DND-41 (cell line): ENCODE results near the gene EDEM3.

Experiments used
- ATAC-seq: fragments of 200-7000 bp; cut with Tn5 transposase; 3 replicates; pipeline ENCODE4 v1.9.1; 2021; ENCODE audit warnings: low read depth; ENCODE audit not compliant: insufficient read depth
- DNase-seq: peaks from one replicate; pipeline ENCODE4 v3.0.0-alpha.2; 2020
- H2AFZ ChIP-seq: 2 replicates; pipeline ENCODE4 v1.6.0; 2012; ENCODE audit warnings: low read depth, low read length
- H3K27ac ChIP-seq: 2 replicates; pipeline ENCODE4 v1.5.1; 2012; ENCODE audit warnings: low read length, inconsistent platforms
- H3K27me3 ChIP-seq: fragments of 200-600 bp; sonication (generic); 2 replicates; pipeline ENCODE4 v1.6.0; 2012; ENCODE audit warnings: low read length, mild to moderate bottlenecking, inconsistent platforms; ENCODE audit not compliant: insufficient read depth, poor library complexity
- H3K36me3 ChIP-seq: 2 replicates; pipeline ENCODE4 v1.5.1; 2012; ENCODE audit warnings: low read length, inconsistent platforms; ENCODE audit not compliant: insufficient read depth
- H3K4me1 ChIP-seq: 2 replicates; pipeline ENCODE4 v1.5.1; 2012; ENCODE audit warnings: mild to moderate bottlenecking, low read length; ENCODE audit not compliant: insufficient read depth
- H3K4me2 ChIP-seq: 2 replicates; pipeline ENCODE4 v1.6.0; 2012; ENCODE audit warnings: mild to moderate bottlenecking, moderate library complexity, low read length, inconsistent platforms; ENCODE audit not compliant: insufficient read depth
- H3K4me3 ChIP-seq, 2 experiments: fragments of 200-600 bp in 1 of 2; shearing (Covaris generic) in 1 of 2; 2 replicates each; pipeline ENCODE4 v1.5.1; 2012 to 2016; ENCODE audit warnings: inconsistent platforms in 2 of 2, low read length in 2 of 2, mild to moderate bottlenecking in 2 of 2, low read depth in 1 of 2, moderate library complexity in 1 of 2
- H3K79me2 ChIP-seq: 2 replicates; pipeline ENCODE4 v1.6.0; 2012; ENCODE audit warnings: low read length, inconsistent platforms; ENCODE audit not compliant: insufficient read depth
- H3K9ac ChIP-seq: 2 replicates; pipeline ENCODE4 v1.6.0; 2012; ENCODE audit warnings: low read depth, mild to moderate bottlenecking, inconsistent platforms, low read length, moderate library complexity
- H3K9me3 ChIP-seq: 2 replicates; pipeline ENCODE4 v1.5.1; 2012; ENCODE audit warnings: low read length, moderate library complexity, mild to moderate bottlenecking, inconsistent platforms; ENCODE audit not compliant: insufficient read depth, severe bottlenecking
- H4K20me1 ChIP-seq: 2 replicates; pipeline ENCODE4 v1.6.0; 2012; ENCODE audit warnings: low read length; ENCODE audit not compliant: insufficient read depth
- CTCF ChIP-seq: IDR thresholded peaks from 2 replicates; pipeline ENCODE4 v1.5.1; 2012; ENCODE audit warnings: borderline replicate concordance, low read length, moderate library complexity, mild to moderate bottlenecking; ENCODE audit not compliant: poor library complexity, severe bottlenecking; ENCODE audit errors: extremely low read depth
- EZH2 ChIP-seq: IDR thresholded peaks from 3 replicates; pipeline ENCODE4 v1.6.1; 2012; ENCODE audit warnings: borderline replicate concordance, low read depth, mild to moderate bottlenecking, moderate library complexity, low read length, inconsistent platforms; ENCODE audit not compliant: severe bottlenecking

EDEM3 gene

GRCh38 chr1:184757406-184757805 lies 2.7 kb upstream of the EDEM3 start:
- no peaks in the 10 kb centered on the region; the same call in 1 of the 2 replicates for H3K36me3 ChIP-seq
- H3K27ac ChIP-seq = no peak overlapping the region
- no peaks in the 10 kb centered on the region for H4K20me1 ChIP-seq
- no peaks in the 10 kb centered on the region for H3K27me3 ChIP-seq
- TF ChIP-seq CTCF = no peak
- no peak for TF ChIP-seq EZH2
- no peak overlapping the region for H3K9ac ChIP-seq
- ATAC-seq = no peak
- peaks cover 22% of the 10 kb centered on the region for H3K79me2 ChIP-seq
- no peak for DNase-seq
- no peak overlapping the region for H3K4me3 ChIP-seq
- H2AFZ ChIP-seq = no peak overlapping the region
- H3K4me2 ChIP-seq = no peak overlapping the region
- peaks cover 23% of the 10 kb centered on the region for H3K4me1 ChIP-seq
- H3K9me3 ChIP-seq = no peaks in the 10 kb centered on the region

GRCh38 chr1:184755226-184756065 lies 788 bp upstream of the EDEM3 start:
- no peaks in the 10 kb centered on the region; the same call in 1 of the 2 replicates for H3K36me3 ChIP-seq

GRCh38 chr1:184753608-184754475 lies 816 bp downstream of the EDEM3 start:
- peak overlapping the region; percentile 81 for H3K27ac ChIP-seq
- peaks cover 39% of the 10 kb centered on the region for H3K4me1 ChIP-seq
- H3K27me3 ChIP-seq = no peaks in the 10 kb centered on the region
- peaks cover 47% of the 10 kb centered on the region for H3K79me2 ChIP-seq
- no peak for TF ChIP-seq EZH2
- ATAC-seq = peak; percentile 13
- H4K20me1 ChIP-seq = no peaks in the 10 kb centered on the region
- peak overlapping the region; percentile 64 to 85 for H3K4me3 ChIP-seq
- peak; percentile 59 for DNase-seq
- peak overlapping the region; percentile 79 for H3K4me2 ChIP-seq
- H3K9me3 ChIP-seq = no peaks in the 10 kb centered on the region
- H3K9ac ChIP-seq = peak overlapping the region; percentile 81
- H2AFZ ChIP-seq = peak overlapping the region; percentile 86
- H3K36me3 ChIP-seq = no peaks in the 10 kb centered on the region; the same call in 1 of the 2 replicates

More at GRCh38 chr1:184755226-184756065, 788 bp upstream of the EDEM3 start:
- H3K9ac ChIP-seq = peak overlapping the region; percentile 81
- no peaks in the 10 kb centered on the region for H3K9me3 ChIP-seq
- peaks cover 36% of the 10 kb centered on the region for H3K4me1 ChIP-seq
- H2AFZ ChIP-seq = peak overlapping the region; percentile 96
- peak overlapping the region; percentile 66 for H3K27ac ChIP-seq
- H3K4me2 ChIP-seq = peak overlapping the region; percentile 90
- DNase-seq (peak; percentile 20), ATAC-seq (no peak)
- no peaks in the 10 kb centered on the region for H4K20me1 ChIP-seq
- no peak for TF ChIP-seq EZH2
- no peak for TF ChIP-seq CTCF
- H3K79me2 ChIP-seq = peaks cover 39% of the 10 kb centered on the region
- H3K27me3 ChIP-seq = no peaks in the 10 kb centered on the region
- H3K4me3 ChIP-seq = peak overlapping the region; percentile 47 to 85

GRCh38 chr1:184753117-184753516 lies 1.5 kb downstream of the EDEM3 start:
- Histone ChIP-seq H3K4me2 (peak overlapping the region; percentile 79), H3K36me3 (no peaks in the 10 kb centered on the region; the same call in 1 of the 2 replicates), H3K4me3 (peak overlapping the region; percentile 64 to 85), H3K79me2 (peaks cover 47% of the 10 kb centered on the region), H3K27ac (peak overlapping the region; percentile 81), H3K27me3 (no peaks in the 10 kb centered on the region), H4K20me1 (no peaks in the 10 kb centered on the region), H3K9ac (peak overlapping the region; percentile 81), H3K4me1 (peaks cover 41% of the 10 kb centered on the region), H3K9me3 (no peaks in the 10 kb centered on the region), H2AFZ (peak overlapping the region; percentile 86)
- DNase-seq (no peak), ATAC-seq (no peak)
- TF ChIP-seq CTCF (no peak), EZH2 (no peak)
